ENCODE results near the gene SLC25A15. TPM values are rescaled to one million over a fixed set of nuclear protein-coding genes. Genes with fewer than 3 reads are reported as not detected.

SLC25A15 gene
- 16.6 to 20.7 TPM (median 18.6 TPM) in 5 replicates for total RNA-seq (2022; extraction: Qiagen RNA extraction; ENCODE audit: low read depth)

DNA sequence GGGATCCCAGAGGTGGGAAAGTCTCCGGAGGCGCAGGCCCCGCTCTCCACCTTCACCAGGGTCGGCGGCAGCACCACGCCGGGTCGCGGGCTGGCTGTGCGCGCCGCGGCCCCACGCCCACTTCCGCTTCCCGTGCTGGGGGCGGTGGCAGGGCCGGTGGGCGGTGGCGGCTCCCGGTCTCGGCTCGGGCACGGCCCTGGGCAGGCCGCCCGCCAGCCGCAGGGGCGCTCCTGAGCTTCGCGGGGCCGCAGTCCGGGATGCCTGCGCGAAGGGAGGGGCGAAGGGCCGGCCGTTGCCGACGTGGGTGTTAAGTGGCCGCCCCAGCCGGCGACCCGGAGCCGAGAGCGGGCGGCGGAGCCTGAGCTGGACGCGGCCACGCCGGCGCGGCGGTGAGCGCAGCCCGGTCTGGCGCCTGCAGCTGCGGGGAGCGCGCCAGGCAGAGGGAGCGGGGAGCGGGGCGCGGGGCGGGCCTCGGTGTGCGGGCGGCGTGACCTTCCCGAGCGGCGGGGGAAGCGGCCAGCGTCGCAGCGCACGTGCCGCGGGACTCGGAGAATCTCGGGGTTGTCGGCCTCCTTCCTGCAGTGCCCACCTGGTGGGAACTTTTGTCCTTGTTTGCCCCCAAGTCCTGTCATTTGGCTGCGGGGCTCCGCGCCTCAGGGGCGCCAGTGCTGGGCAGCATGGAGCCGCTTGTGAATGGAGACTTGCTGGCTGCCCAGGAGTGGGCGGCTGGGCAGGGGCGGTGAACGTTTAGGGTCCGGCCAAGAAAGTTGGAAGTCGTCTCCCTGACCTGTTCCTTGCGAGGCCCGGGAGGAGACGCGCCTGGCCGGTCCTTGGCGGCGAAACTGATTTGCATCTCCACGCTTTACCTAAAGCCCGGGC, at the start of gene SLC25A15:
TSS of gene SLC25A15 (plus strand) at position 337 of the 879 bp plus-strand sequence. CDS start 3,616 bp downstream, outside the sequence.

DNA sequence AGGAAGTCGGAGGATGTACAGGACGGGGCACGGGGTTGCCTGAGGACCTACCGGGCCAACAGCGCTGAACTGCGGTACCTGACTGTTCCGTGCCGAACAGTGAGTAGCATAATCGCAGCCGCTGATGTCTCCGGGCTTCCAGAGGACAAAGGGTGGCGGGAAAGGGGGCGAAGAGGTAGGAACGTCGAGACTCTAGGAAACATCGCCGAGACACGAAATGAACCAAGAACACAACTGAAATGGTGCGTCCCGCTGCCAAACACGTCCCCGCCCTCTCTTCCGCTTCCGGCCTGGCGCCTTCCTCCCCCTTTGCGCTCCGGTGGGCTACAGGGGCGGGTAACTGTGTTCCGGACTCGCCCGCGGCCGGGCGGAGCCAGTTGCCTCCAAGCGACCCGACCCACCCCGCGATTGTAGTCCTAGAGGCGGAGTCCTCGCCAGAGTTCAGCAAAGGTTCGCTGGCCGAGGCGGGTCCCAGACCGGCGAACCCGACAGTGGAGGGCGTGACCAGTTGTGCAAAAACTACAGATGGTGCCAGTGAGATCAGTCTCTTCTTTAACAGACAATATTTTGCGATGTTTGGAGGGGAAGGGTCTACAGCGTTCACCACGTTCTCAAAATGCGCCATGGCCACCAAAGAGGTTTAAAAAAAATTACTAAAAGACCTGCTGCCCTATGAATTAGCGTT, 18.3 kb upstream of the SLC25A15 start, which contains the start of gene MRPS31:
TSS of gene MRPS31 (minus strand) at position 257 of the 685 bp plus-strand sequence. CDS start at position 203, 54 bp downstream.

Other genes with a start within 250 kb of the SLC25A15 start
- gene FOXO1, start 123.0 kb upstream of the SLC25A15 start, total RNA-seq (2022; extraction: Qiagen RNA extraction; ENCODE audit: low read depth): 2.7 to 4.4 TPM (median 3.6 TPM) in 5 replicates
- 11.5 to 16.6 TPM (median 14.6 TPM) in 5 replicates for gene MRPS31, start 18.4 kb upstream of the SLC25A15 start, total RNA-seq (2022; extraction: Qiagen RNA extraction; ENCODE audit: low read depth)
- 24.1 to 32.3 TPM (median 28.4 TPM) in 5 replicates for gene ELF1, start 229.7 kb downstream of the SLC25A15 start, total RNA-seq (2022; extraction: Qiagen RNA extraction; ENCODE audit: low read depth)